Measurements from ENCODE around the gene TDRD12.
"Not testable (repeated sequence)": the region's sequence is repeated elsewhere in the genome, so short reads cannot be mapped to it uniquely, and the experiment has no call there.

Gene TDRD12

GRCh38 chr19:32694316-32694715 is 25.3 kb upstream of the TDRD12 start:
- DNase-seq: not testable (repeated sequence)

GRCh38 chr19:32694851-32695250 is 24.7 kb upstream of the TDRD12 start:
- DNase-seq: not testable (repeated sequence)

GRCh38 chr19:32695506-32695905 is 24.1 kb upstream of the TDRD12 start:
- peak; percentile 22 for DNase-seq

GRCh38 chr19:32696771-32697170 is 22.8 kb upstream of the TDRD12 start:
- DNase-seq: not testable (repeated sequence)

GRCh38 chr19:32700129-32700528 is 19.4 kb upstream of the TDRD12 start:
- DNase-seq: not testable (repeated sequence)

- DNase-seq: no peak
These were observed 17.6 kb upstream of the TDRD12 start for GRCh38 chr19:32702010-32702409.

- DNase-seq: not testable (repeated sequence)
These were observed 15.6 kb upstream of the TDRD12 start for GRCh38 chr19:32704006-32704405.

GRCh38 chr19:32708457-32708856 is 11.1 kb upstream of the TDRD12 start:
- no peak for DNase-seq

GRCh38 chr19:32709032-32709431 is 10.5 kb upstream of the TDRD12 start:
- DNase-seq: peak; percentile 22

- DNase-seq: no peak
These were observed 7.8 kb upstream of the TDRD12 start for GRCh38 chr19:32711747-32712146.

GRCh38 chr19:32716203-32716602 is 3.4 kb upstream of the TDRD12 start:
- not testable (repeated sequence) for DNase-seq

GRCh38 chr19:32717496-32717895 is 2.1 kb upstream of the TDRD12 start:
- no peak for DNase-seq

- DNase-seq: peak; percentile 21
These were observed 1.3 kb upstream of the TDRD12 start for GRCh38 chr19:32718286-32718685.

- no peak for DNase-seq
These were observed 809 bp downstream of the TDRD12 start for GRCh38 chr19:32720216-32720935.

GRCh38 chr19:32720936-32721250 is 1.3 kb downstream of the TDRD12 start:
- DNase-seq: no peak

- DNase-seq: no peak
These were observed 16.4 kb downstream of the TDRD12 start for GRCh38 chr19:32735936-32736335.

GRCh38 chr19:32743021-32743420 is 23.5 kb downstream of the TDRD12 start:
- no peak for DNase-seq

GRCh38 chr19:32743447-32743846 is 23.9 kb downstream of the TDRD12 start:
- DNase-seq: no peak

GRCh38 chr19:32744555-32745325 is 25.2 kb downstream of the TDRD12 start:
- DNase-seq: no peak

- peak; percentile 67 for DNase-seq
These were observed 26.2 kb downstream of the TDRD12 start for GRCh38 chr19:32745594-32746251.

- peak; percentile 56 for DNase-seq
These were observed 27.1 kb downstream of the TDRD12 start for GRCh38 chr19:32746631-32747196.

GRCh38 chr19:32748497-32748896 is 28.9 kb downstream of the TDRD12 start:
- DNase-seq: peak; percentile 38

GRCh38 chr19:32748948-32749347 is 29.4 kb downstream of the TDRD12 start:
- DNase-seq: no peak

- DNase-seq: no peak
These were observed 29.8 kb downstream of the TDRD12 start for GRCh38 chr19:32749361-32749760.
